Kidney epithelial cell (primary cell): Measurements from ENCODE around the gene PCDH10. TPM values are rescaled to one million over a fixed set of nuclear protein-coding genes. Genes with fewer than 3 reads are reported as not detected.

Source experiments
- DNase-seq: peaks from one replicate; pipeline ENCODE4 v3.0.0-alpha.2; 2010; ENCODE audit warnings: low read depth
- H3K27me3 ChIP-seq: 2 replicates; pipeline ENCODE4 v1.6.0; 2011; ENCODE audit warnings: low read length; ENCODE audit not compliant: control insufficient read depth, insufficient read depth
- H3K36me3 ChIP-seq: 2 replicates; pipeline ENCODE4 v1.5.1; 2011; ENCODE audit warnings: low read length; ENCODE audit not compliant: control insufficient read depth, insufficient read depth
- H3K4me3 ChIP-seq: 2 replicates; pipeline ENCODE4 v1.5.1; 2011; ENCODE audit warnings: low read depth, mild to moderate bottlenecking, control low read depth, low read length
- total RNA-seq: library from RNA; depleted of rRNA; stranded (reverse); fragments of >200 nt; gene quantifications from 2 replicates; pipeline ENCODE4 v1.2.3, GENCODE V29; 2015
- TF ChIP-seq, protein P1 (sequence below): IDR thresholded peaks from 2 replicates; pipeline ENCODE4 v1.5.1; 2011; ENCODE audit warnings: mild to moderate bottlenecking, moderate library complexity, low read length, control low read depth, inconsistent platforms; ENCODE audit not compliant: insufficient read depth, poor library complexity, severe bottlenecking

PCDH10 gene
- total RNA-seq: 0.62 and 2.0 TPM in 2 replicates

DNA sequence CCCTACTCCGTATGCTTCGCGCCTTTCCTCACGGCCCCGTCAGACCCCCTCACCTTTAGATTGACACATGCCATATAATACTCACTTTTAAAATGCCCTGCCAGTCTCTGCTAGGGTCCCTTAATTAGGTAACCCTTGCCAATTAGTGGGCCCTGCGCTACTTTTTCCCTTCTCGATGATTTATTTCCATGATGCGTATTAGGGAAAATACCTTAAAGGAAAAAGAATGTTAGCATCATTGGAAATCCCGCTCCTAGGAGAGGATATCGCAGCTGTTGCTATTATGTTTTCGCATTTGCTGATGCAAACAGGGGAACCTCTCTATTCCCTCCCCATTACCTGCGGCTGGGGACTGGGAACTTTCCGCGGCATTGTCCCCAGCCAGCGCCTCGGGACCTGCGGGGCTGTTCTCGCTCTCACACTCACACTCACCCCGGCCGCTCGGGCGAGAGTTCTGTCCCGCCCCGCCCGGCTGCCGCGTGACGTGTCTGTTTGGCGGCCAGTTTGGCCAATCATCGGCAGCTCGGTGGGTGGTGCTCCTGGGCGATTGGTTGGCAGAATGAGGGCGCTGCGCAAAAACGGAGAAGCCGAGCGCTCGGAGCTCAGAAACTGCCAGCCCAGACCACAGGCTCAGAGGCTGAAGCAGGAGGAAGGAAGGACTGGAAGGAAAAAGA is at the start of gene PCDH10:
PCDH10 (plus strand) TSS at position 605 of the 674 bp plus-strand sequence. CDS start 847 bp downstream, outside the sequence.
- no peaks in the 10 kb centered on the region for H3K36me3 ChIP-seq
- peaks cover 38% of the 10 kb centered on the region for H3K27me3 ChIP-seq
- peak; percentile 61 for DNase-seq
- H3K4me3 ChIP-seq: peak within 1 kb of the TSS; percentile 40
- TF ChIP-seq, protein P1, sequence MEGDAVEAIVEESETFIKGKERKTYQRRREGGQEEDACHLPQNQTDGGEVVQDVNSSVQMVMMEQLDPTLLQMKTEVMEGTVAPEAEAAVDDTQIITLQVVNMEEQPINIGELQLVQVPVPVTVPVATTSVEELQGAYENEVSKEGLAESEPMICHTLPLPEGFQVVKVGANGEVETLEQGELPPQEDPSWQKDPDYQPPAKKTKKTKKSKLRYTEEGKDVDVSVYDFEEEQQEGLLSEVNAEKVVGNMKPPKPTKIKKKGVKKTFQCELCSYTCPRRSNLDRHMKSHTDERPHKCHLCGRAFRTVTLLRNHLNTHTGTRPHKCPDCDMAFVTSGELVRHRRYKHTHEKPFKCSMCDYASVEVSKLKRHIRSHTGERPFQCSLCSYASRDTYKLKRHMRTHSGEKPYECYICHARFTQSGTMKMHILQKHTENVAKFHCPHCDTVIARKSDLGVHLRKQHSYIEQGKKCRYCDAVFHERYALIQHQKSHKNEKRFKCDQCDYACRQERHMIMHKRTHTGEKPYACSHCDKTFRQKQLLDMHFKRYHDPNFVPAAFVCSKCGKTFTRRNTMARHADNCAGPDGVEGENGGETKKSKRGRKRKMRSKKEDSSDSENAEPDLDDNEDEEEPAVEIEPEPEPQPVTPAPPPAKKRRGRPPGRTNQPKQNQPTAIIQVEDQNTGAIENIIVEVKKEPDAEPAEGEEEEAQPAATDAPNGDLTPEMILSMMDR: no peak

DNA sequence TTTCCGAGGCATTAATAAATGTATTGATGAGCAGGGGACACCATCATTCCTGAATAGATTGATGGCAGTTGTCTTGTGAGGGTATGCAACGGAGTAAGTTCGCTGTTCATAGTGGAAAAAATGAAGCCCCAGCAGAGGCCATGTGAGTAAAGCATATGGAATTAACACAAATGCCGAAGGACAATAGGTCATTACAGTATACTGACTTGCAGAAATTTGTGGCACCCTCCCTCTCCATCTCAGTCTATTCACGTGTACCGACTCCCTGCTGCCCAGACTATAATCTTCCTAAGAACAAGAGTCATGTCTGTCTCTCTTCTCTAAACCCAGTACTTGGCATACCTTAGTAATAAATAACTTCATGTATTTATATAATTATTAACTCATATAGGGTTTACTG is 47.1 kb upstream of the PCDH10 start:
- H3K27me3 ChIP-seq: no peaks in the 10 kb centered on the region
- no peak overlapping the region for H3K4me3 ChIP-seq
- no peak for DNase-seq
- TF ChIP-seq, protein P1: no peak
- no peaks in the 10 kb centered on the region for H3K36me3 ChIP-seq

GRCh38 chr4:133102612-133103409 is 46.3 kb upstream of the PCDH10 start:
- Histone ChIP-seq H3K4me3 (no peak overlapping the region), H3K36me3 (no peaks in the 10 kb centered on the region), H3K27me3 (no peaks in the 10 kb centered on the region)
- no peak for DNase-seq
- TF ChIP-seq, protein P1: no peak

GRCh38 chr4:133112641-133113040 is 36.5 kb upstream of the PCDH10 start:
- Histone ChIP-seq H3K36me3 (no peaks in the 10 kb centered on the region), H3K4me3 (no peak overlapping the region), H3K27me3 (no peaks in the 10 kb centered on the region)
- no peak for DNase-seq
- TF ChIP-seq, protein P1: no peak

DNA sequence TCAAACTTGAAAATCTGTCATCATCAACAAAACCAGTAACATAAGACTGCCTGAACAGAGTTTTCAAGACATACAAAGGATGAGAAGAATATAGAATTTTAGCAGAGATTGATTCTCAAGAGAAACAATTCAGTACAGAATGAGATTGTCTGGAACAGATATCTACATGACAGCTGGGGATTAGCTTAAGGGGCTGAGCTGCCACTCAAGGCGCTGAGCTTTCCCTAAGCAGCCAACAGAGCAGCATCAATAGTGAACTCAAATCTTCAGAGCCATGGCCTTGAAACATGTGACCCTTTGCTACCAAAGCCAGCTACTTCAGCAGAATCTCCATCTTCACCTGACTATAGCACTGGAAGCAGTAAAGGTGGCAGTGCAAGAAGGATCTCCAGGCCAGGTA is 24.3 kb upstream of the PCDH10 start:
- DNase-seq: no peak
- no peaks in the 10 kb centered on the region for H3K36me3 ChIP-seq
- TF ChIP-seq, protein P1: no peak
- no peak overlapping the region for H3K4me3 ChIP-seq
- H3K27me3 ChIP-seq: no peaks in the 10 kb centered on the region

DNA sequence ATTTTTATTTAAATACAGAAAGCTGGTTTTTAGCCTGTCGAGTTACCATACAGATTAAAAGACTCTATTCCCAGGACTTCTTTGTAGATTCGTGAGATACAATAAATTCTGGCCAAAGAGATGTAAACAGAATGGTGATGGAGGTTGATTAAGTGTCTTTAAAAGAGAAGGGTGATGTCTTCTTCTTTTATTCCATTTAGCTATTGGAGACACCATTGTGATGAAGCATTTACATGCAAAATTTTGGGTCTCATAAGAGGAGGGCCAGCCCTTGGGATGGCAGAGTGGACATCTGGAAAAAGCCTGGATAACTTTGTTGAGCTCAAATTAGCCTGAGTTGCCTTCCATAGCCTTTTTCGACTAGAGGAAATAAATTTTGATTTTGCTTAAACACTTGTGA is 21.6 kb upstream of the PCDH10 start:
- TF ChIP-seq, protein P1: no peak
- Histone ChIP-seq H3K36me3 (no peaks in the 10 kb centered on the region), H3K27me3 (no peaks in the 10 kb centered on the region), H3K4me3 (no peak overlapping the region)
- no peak for DNase-seq
